ENCODE measurements around the gene TSPAN11. TPM values are rescaled to one million over a fixed set of nuclear protein-coding genes. Genes with fewer than 3 reads are reported as not detected.

The TSPAN11 gene
- total RNA-seq, 2 experiments from 2014 or later, result not detected

DNA sequence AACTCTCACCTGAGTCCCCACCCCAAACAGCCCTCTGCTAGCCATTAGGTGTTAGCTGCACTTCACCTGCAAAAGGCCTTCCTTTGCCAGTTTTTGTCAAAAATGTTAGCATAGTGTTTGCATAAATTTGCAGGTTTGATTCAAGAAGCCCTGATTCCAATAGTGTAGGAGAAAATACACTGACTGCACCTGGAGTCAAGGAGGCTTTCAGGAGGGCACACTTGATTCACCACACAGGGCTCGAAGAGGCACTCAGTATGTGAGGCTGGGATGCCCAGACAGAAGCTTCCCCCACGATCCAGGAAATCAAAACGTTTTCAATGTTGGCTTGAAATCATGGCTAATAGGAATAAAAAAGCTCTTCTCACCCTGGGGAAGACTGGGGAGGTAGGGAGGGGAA is 106.6 kb downstream of the TSPAN11 start:
- CTCF ChIA-PET, result no interaction called here

GRCh38 chr12:31033681-31034080 is 107.1 kb downstream of the TSPAN11 start:
- ChIA-PET CTCF (no interaction called here), POLR2A (interaction anchor here (0.5 kb wide), 1 partner anchor 1792 kb away, joined by 3 read pairs; no protein-coding TSS in a partner anchor)

More for the DNA sequence above, 106.6 kb downstream of the TSPAN11 start:
- POLR2A ChIA-PET, result no interaction called here

- ChIA-PET CTCF (no interaction called here), POLR2A (no interaction called here)
Measured at GRCh38 chr12:31034372-31034771, 107.8 kb downstream of the TSPAN11 start.

DNA sequence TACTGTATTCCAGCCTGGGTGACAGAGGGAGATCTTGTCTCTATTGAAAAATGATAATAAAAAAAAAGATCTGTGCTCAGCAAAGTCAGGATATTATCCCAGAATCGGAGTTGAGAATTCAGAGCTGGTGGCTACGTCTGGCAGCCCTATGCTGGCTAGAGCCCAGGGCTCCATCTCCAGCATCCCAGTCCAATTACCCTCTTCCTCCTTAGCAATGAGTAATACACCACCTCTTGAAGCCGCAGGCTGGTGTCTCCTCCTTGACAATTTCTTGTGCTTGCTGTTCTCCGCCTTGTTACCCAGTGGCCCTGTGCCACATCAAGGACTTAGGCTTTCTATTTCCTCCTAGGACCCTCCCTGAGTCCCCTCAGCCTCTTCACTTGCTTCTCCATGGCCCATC is 108.7 kb downstream of the TSPAN11 start:
- POLR2A ChIA-PET, result no interaction called here
- CTCF ChIA-PET, result no interaction called here

GRCh38 chr12:31035967-31036665 is 109.6 kb downstream of the TSPAN11 start:
- ChIA-PET CTCF (no interaction called here), POLR2A (no interaction called here)

- CTCF ChIA-PET, result no interaction called here
- POLR2A ChIA-PET, result no interaction called here
Measured at GRCh38 chr12:31037028-31037427, 110.5 kb downstream of the TSPAN11 start.

- ChIA-PET POLR2A (no interaction called here), CTCF (no interaction called here)
Measured at GRCh38 chr12:31037931-31038330, 111.4 kb downstream of the TSPAN11 start.

DNA sequence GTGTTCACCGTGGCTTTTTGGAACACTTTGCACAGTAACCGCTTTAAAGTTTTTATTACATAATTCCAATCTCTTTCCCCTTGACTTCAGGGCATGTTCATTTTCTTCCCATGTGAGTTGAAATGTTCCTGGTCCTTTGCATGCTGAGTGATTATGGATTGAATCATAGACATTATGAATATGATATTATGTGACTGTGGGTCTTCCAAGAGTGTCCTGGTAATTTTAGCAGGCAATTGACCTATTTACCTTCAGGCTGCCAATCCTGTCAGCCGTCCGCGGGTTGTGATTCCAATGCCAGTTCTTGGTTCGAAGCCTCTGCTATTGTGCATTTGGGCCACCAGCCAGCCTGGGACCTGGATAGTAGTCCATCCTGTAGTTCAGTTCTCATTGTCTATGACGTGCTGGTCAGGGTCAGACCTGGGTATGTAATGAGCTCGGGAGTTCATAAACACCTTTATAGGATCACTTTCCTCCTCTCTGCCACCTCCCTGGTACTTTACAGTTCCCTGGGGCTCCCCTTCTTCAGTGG is 114.6 kb downstream of the TSPAN11 start:
- ChIA-PET POLR2A (no interaction called here), CTCF (no interaction called here)

Other genes starting within 250 kb of the TSPAN11 start
- 10 to 100 TPM; 51.1 to 56.9 TPM for gene IPO8, start 230.9 kb upstream of the TSPAN11 start, total RNA-seq
- gene CAPRIN2, start 171.8 kb upstream of the TSPAN11 start, total RNA-seq, result 1 to 10 TPM; 8.8 to 9.1 TPM
- 100 to 1,000 TPM; 128 TPM for gene DDX11, start 147.1 kb downstream of the TSPAN11 start, total RNA-seq

Data from activated CD8-positive, alpha-beta memory T cell treated with anti-CD3 and anti-CD28 coated beads for 36 hours (primary cell).